Measurements from ENCODE around the gene KCTD11. TPM values are rescaled to one million over a fixed set of nuclear protein-coding genes. Genes with fewer than 3 reads are reported as not detected.
A peak's percentile ranks its signal among the peaks of the same experiment; 100 is the strongest.

KCTD11 gene
- total RNA-seq, 1 donor from 2014 or later, result 8.0 TPM

DNA sequence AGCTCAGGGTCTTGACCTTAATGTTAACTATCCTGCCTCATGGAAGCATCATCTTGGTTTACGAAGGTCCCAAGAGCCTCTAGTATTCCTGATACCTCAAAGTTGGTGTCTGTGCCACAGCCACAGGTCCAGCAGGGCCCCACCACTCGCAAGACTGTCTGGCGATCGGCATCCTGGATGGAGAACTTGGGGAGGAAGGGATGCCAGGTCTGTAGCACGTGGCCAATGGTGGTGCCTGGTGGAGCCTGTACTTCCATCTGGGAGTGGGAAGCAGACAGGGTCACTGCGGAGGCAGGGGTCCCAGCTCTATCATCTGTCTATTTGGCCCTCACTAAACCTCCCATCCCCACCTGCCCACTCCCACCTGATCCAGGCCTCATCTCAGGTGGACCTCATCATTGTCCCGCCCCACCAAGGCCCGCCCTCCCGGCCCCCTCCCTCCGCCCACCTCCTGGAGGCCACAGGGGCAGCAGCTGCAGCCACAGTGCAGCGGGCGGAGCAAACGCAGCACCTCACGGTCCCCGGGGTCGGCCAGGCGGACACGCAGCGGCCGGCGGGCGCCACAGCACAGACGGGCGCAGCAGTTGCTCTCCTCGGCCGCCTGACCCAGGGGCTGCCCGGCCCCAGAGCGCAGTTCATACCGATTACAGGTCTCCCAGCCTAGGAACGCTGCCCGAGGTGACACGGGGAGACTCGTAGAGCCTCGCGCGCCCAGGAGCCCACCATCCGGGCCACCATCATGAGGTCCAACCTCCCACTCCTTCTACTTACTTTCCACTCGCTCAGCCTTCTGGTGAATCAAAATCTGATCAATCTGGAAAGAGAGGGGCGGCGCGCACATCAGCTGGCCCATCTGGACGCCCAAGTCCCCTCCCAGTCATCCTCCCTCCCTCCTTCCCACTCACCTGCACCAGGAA lies 41.0 kb downstream of the KCTD11 start:
- Mint-ChIP-seq H3K9me3 (no peaks in the 10 kb centered on the region), H3K4me3 (ENCODE audit: low read depth) (peak overlapping the region; percentile 94), H3K36me3 (ENCODE audit: low read depth) (peaks cover 25% of the 10 kb centered on the region), H3K4me1 (ENCODE audit: low read depth) (peaks cover 15% of the 10 kb centered on the region), H3K27ac (no peak overlapping the region), H3K27me3 (ENCODE audit: low read depth) (no peaks in the 10 kb centered on the region)
- intact Hi-C loops (cut with micrococcal nuclease), result loop anchor here (5.0 kb wide), 1 partner anchor 41 kb away; the partner anchor contains the start of gene KCTD11
- DNase-seq (ENCODE audit: low spot score), result no peak

DNA sequence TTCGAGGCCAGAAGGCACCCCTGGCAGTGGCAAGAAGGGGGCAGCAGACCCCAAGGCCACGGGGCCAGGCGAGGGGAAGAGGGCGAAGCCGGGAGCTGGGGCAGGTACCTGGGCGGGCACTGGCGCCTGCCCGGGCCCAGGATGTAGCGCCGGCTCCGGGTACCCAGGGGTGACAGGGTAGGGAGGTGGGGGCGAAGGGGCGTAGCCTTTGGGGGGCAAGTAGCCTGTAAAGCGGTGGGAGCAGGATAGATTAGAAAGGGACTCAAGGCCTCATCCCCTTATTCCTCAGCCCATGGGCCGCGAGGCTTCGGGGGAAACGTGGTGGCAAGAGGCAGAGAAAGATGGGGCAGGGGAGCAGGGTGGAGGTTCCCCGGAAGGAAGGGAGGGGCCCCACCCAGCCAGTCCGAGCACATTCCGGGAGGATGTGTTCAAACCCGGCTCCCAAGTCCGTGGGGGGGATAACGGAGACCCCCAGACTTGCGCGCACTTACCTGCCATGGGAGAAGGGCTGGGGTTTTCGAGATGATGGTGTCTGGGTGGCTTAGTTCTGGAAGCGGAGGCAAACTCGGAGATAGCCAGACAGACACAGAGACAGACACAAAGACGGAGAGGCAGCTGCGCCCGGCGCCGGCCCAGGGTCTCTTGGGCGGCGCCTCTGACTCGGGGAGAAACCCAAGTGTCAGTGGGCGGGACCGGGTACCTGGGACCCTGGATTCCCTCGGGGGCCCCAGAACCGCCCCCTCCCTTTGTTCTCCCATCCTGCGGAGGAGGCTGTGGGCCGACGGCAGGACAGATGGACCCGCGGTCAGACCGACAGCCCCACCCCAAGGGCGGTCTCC lies 41.9 kb downstream of the KCTD11 start:
- DNase-seq (ENCODE audit: low spot score), result peak; percentile 28
- H3K4me1 Mint-ChIP-seq (ENCODE audit: low read depth), result peaks cover 15% of the 10 kb centered on the region
- H3K27ac Mint-ChIP-seq, result peak overlapping the region; percentile 83
- no peaks in the 10 kb centered on the region for H3K27me3 Mint-ChIP-seq (ENCODE audit: low read depth)
- peaks cover 25% of the 10 kb centered on the region for H3K36me3 Mint-ChIP-seq (ENCODE audit: low read depth)
- H3K9me3 Mint-ChIP-seq, result no peaks in the 10 kb centered on the region
- H3K4me3 Mint-ChIP-seq (ENCODE audit: low read depth), result peak overlapping the region; percentile 94
- intact Hi-C loops (cut with micrococcal nuclease), result loop anchor here (1.0 to 5.0 kb wide), 2 partner anchors 10 to 42 kb away; partner anchors contain the start of genes KCTD11 and TMEM256

DNA sequence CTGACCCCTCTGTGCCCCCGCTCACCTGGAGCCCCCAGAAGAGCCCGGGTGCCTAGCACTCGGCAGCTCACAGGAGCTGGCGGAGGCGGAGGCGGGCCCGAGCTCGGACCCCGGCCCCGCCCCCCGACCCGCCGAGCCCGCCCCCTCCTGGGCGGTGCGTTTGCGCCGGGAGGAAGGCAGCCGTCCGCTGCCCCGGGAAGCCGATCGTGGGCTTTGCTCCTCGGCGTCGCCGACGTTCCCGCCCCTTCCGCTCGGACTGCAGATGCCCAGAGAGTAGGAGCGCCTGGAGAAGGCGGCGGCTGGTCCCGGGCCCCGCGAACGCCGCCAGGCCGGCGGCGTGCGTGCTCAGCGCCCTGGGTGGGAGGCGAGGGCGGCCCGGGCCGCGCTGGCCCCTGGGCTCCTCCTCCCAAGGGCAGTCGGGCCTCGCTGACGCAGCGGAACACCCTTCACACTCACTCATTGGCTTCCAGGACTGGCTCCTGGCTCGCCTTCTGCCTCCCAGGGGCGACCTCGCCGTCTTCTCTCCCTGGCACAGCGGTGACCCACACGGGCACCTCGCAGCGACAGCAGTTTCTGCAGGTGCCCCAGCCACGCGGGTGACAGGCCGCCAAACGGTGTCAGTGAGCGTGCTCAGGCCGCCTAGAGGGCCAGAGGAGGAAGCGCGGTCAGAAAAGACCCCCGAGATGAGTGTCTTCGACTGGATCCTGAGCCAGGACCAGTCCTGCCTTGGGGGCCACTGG lies 42.7 kb downstream of the KCTD11 start, which contains the start of gene PLSCR3:
Gene PLSCR3 (minus strand): TSS at position 74 of the 740 bp plus-strand sequence. CDS start 415 bp downstream, outside the sequence.
- peaks cover 25% of the 10 kb centered on the region for H3K36me3 Mint-ChIP-seq (ENCODE audit: low read depth)
- intact Hi-C loops (cut with micrococcal nuclease), result loop anchor here (1.0 to 5.0 kb wide), 2 partner anchors 10 to 42 kb away; partner anchors contain the start of genes KCTD11 and TMEM256

DNA sequence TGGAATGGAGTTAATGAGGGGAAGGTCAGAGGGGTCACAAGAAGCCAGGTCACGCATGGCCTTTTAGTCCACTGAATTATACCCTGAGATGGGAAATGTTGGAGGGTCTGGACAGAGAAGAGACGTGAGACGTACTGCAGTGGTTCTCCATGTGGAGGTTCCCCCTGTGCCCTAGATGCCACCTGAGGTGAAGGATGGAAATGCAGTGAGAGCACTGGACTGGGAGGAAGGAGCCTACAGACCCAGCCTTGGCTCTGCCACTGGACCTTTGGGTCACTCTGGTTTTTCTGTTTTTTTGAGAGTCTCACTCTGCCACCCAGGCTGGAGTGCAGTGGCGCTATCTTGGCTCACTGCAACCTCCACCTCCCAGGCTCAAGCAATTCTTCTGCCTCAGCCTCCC lies 44.2 kb downstream of the KCTD11 start:
- no peaks in the 10 kb centered on the region for H3K9me3 Mint-ChIP-seq
- DNase-seq (ENCODE audit: low spot score), result no peak
- H3K27me3 Mint-ChIP-seq (ENCODE audit: low read depth), result no peaks in the 10 kb centered on the region
- peak overlapping the region; percentile 3 for H3K4me3 Mint-ChIP-seq (ENCODE audit: low read depth)
- intact Hi-C loops (cut with micrococcal nuclease), result no loop called here
- H3K27ac Mint-ChIP-seq, result no peak overlapping the region
- peaks cover 15% of the 10 kb centered on the region for H3K4me1 Mint-ChIP-seq (ENCODE audit: low read depth)
- H3K36me3 Mint-ChIP-seq (ENCODE audit: low read depth), result peaks cover 16% of the 10 kb centered on the region

More for the DNA sequence above, 42.7 kb downstream of the KCTD11 start, which contains the start of gene PLSCR3:
- Mint-ChIP-seq H3K4me1 (ENCODE audit: low read depth) (peaks cover 15% of the 10 kb centered on the region), H3K27me3 (ENCODE audit: low read depth) (no peaks in the 10 kb centered on the region), H3K27ac (peak within 1 kb of the TSS; percentile 91), H3K4me3 (ENCODE audit: low read depth) (peak within 1 kb of the TSS; percentile 94), H3K9me3 (no peaks in the 10 kb centered on the region)
- peak; percentile 80 for DNase-seq (ENCODE audit: low spot score)

DNA sequence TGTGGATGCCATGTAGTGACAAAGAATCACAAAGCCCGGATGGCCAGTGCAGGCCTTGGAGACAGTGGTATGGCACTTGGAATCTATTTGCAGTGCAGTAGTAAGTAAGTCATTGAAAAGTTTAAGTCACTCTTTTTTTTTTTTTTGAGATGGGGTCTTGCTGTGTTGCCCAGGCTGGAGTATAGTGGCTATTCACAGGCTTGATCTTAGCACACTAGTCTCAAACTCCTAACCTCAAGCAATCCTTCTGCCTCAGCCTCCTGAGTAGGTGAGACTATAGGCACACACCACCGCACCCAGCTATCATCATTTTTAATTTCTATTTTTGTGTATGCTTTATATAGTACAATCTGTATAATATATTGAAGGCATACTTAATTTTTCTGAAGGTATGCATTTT lies 46.6 kb downstream of the KCTD11 start:
- intact Hi-C loops (cut with micrococcal nuclease), result no loop called here
- no peak overlapping the region for H3K4me3 Mint-ChIP-seq (ENCODE audit: low read depth)
- peaks cover 4% of the 10 kb centered on the region for H3K36me3 Mint-ChIP-seq (ENCODE audit: low read depth)

DNA sequence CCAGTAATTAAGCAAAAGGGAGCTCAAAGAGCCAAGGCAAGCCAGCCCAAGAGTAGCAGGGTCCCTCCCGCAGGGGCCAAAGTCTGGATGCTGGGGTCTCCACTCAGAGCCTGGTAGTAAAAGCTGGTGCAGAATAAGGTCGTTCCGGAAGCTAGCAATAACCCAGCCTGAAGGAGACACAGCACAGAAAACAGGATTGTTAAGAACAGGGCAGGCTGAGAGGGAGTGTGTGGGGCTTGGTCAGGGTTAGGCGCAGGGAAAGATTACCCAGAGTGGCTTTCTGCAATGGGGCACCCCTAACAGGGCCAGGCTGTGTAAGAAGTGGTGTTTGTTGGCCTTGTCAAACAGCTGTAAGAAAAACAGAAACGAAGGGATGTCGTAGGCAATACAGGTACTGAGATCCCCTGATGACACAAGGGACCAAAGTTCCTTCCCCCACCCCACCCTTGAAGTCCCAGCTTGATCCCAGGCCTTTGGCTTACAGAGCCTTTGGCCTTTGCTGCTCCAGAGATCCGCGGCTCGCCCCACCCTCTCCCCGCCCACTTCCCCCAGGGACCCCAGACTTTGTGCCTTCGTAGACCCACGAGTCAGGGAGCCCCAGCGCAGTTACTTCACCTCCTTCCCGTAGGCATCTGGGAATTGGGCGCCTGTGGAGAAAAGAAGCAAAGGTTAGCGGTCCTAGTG lies 51.2 kb downstream of the KCTD11 start:
- peaks cover 4% of the 10 kb centered on the region for H3K36me3 Mint-ChIP-seq (ENCODE audit: low read depth)
- no peak for DNase-seq (ENCODE audit: low spot score)
- intact Hi-C loops (cut with micrococcal nuclease), result loop anchor here (5.0 kb wide), 1 partner anchor 169 kb away; no protein-coding TSS in a partner anchor

More for the DNA sequence above, 46.6 kb downstream of the KCTD11 start:
- Mint-ChIP-seq H3K27me3 (ENCODE audit: low read depth) (no peaks in the 10 kb centered on the region), H3K27ac (no peak overlapping the region), H3K9me3 (no peaks in the 10 kb centered on the region), H3K4me1 (ENCODE audit: low read depth) (peaks cover 12% of the 10 kb centered on the region)
- DNase-seq (ENCODE audit: low spot score), result no peak

DNA sequence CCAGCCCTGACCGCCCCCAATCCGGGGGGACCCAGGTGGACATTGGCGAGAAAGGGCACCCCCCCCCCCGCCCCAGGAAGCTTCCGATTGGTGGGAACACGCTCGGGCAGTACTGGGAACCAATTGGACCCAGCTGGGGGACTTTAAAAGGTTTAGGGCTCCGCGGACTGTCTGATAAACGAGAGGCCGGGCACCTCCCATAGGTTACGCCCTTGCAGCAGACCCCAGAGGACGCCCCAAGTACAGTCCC lies 51.7 kb downstream of the KCTD11 start:
- Mint-ChIP-seq H3K4me1 (ENCODE audit: low read depth) (peaks cover 11% of the 10 kb centered on the region), H3K27me3 (ENCODE audit: low read depth) (peaks cover 11% of the 10 kb centered on the region), H3K36me3 (ENCODE audit: low read depth) (peaks cover 4% of the 10 kb centered on the region), H3K27ac (peak overlapping the region; percentile 92), H3K4me3 (ENCODE audit: low read depth) (peak overlapping the region; percentile 87), H3K9me3 (no peaks in the 10 kb centered on the region)
- DNase-seq (ENCODE audit: low spot score), result no peak
- intact Hi-C loops (cut with micrococcal nuclease), result loop anchor here (5.0 kb wide), 1 partner anchor 169 kb away; no protein-coding TSS in a partner anchor

More for the DNA sequence above, 51.2 kb downstream of the KCTD11 start:
- H3K4me1 Mint-ChIP-seq (ENCODE audit: low read depth), result peaks cover 11% of the 10 kb centered on the region
- peaks cover 11% of the 10 kb centered on the region for H3K27me3 Mint-ChIP-seq (ENCODE audit: low read depth)
- peak overlapping the region; percentile 87 for H3K4me3 Mint-ChIP-seq (ENCODE audit: low read depth)
- H3K9me3 Mint-ChIP-seq, result no peaks in the 10 kb centered on the region
- peak overlapping the region; percentile 92 for H3K27ac Mint-ChIP-seq

DNA sequence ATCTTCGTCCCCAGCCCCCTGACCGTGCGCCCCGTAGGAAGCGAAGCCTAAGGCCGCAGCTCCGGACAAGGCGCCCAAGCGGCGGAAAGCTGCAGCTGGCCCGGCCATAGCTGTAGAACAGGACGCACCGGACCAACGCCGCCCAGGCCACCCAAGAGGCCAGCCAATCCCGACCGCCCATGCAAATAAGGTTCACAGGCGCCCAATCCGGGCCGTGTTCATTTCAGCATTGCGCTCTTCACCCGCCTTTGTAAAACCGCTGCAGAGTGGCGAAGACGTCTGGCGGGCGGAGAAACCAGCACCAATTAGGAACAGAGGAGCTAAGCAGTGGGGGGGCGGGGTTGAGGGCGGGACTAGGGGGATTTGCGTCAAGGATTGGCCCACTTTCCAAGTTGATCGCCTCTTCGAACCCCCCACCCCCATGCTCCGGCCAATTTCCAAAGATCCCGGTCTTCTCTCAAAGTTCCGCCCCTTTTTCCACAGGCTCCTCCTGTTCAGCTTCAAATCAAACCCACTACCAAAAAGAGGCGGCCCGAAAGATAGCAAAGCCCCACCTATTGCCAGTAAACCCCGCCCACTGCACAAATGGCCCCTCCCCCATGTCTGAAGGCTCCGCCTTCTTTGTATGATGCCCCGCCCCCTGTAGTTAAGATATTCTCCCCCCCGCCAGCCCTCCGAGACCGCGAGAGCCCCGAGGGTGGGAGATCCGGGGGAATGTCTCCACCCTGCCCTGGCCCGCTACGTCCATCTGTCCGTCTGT lies 52.2 kb downstream of the KCTD11 start, which contains the start of gene TMEM256:
Gene TMEM256 (minus strand): TSS at position 121 of the 760 bp plus-strand sequence. CDS start 13 bp downstream, at position 108.
- peak; percentile 95 for DNase-seq (ENCODE audit: low spot score)
- Mint-ChIP-seq H3K27ac (peak within 1 kb of the TSS; percentile 92), H3K4me1 (ENCODE audit: low read depth) (peaks cover 11% of the 10 kb centered on the region), H3K4me3 (ENCODE audit: low read depth) (peak within 1 kb of the TSS; percentile 87), H3K9me3 (no peaks in the 10 kb centered on the region), H3K27me3 (ENCODE audit: low read depth) (peaks cover 13% of the 10 kb centered on the region), H3K36me3 (ENCODE audit: low read depth) (peaks cover 4% of the 10 kb centered on the region)
- intact Hi-C loops (cut with micrococcal nuclease), result loop anchor here (1.0 to 5.0 kb wide), 4 partner anchors 10 to 168 kb away; partner anchors contain the start of genes PLSCR3, POLR2A and TMEM102

Other genes starting within 250 kb of the KCTD11 start
- gene ASGR2, start 237.3 kb upstream of the KCTD11 start, total RNA-seq, result not detected in 2 replicates
- 1.7 and 1.8 TPM in 2 replicates for gene ASGR1, start 172.8 kb upstream of the KCTD11 start, total RNA-seq
- 10.5 and 10.6 TPM in 2 replicates for gene DLG4, start 132.3 kb upstream of the KCTD11 start, total RNA-seq
- 492 and 503 TPM in 2 replicates for gene ACADVL, start 132.2 kb upstream of the KCTD11 start, total RNA-seq
- gene DVL2, start 117.6 kb upstream of the KCTD11 start, total RNA-seq, result 69.7 and 73.1 TPM in 2 replicates
- 43.4 and 47.8 TPM in 2 replicates for gene PHF23, start 112.7 kb upstream of the KCTD11 start, total RNA-seq
- gene GABARAP, start 109.7 kb upstream of the KCTD11 start, total RNA-seq, result 145 and 147 TPM in 2 replicates
- 170 and 181 TPM in 2 replicates for gene CTDNEP1, start 100.4 kb upstream of the KCTD11 start, total RNA-seq
- 64.8 and 65.3 TPM in 2 replicates for gene ELP5, start 99.9 kb upstream of the KCTD11 start, total RNA-seq
- 0.21 and 0.41 TPM in 2 replicates for gene CLDN7, start 89.7 kb upstream of the KCTD11 start, total RNA-seq
- gene SLC2A4, start 70.4 kb upstream of the KCTD11 start, total RNA-seq, result 0.14 and 0.25 TPM in 2 replicates
- gene YBX2, start 57.5 kb upstream of the KCTD11 start, total RNA-seq, result 0.43 and 0.51 TPM in 2 replicates
- 1,189 and 1,199 TPM in 2 replicates for gene EIF5A, start 44.5 kb upstream of the KCTD11 start, total RNA-seq
- 57.6 and 64.9 TPM in 2 replicates for gene GPS2, start 36.8 kb upstream of the KCTD11 start, total RNA-seq
- gene NEURL4, start 22.8 kb upstream of the KCTD11 start, total RNA-seq, result 45.7 and 47.7 TPM in 2 replicates
- 361 and 382 TPM in 2 replicates for gene ACAP1, start 15.6 kb upstream of the KCTD11 start, total RNA-seq
- 0.25 TPM in 1 of 2 replicates, not detected in the other for gene TMEM95, start 3.0 kb downstream of the KCTD11 start, total RNA-seq
- gene TNK1, start 28.9 kb downstream of the KCTD11 start, total RNA-seq, result 4.0 and 5.2 TPM in 2 replicates
- gene PLSCR3, start 42.4 kb downstream of the KCTD11 start, total RNA-seq, result 75.4 and 76.2 TPM in 2 replicates
- gene TMEM256, start 51.9 kb downstream of the KCTD11 start, total RNA-seq, result 67.3 and 67.7 TPM in 2 replicates
- 3.9 and 4.2 TPM in 2 replicates for gene NLGN2, start 55.7 kb downstream of the KCTD11 start, total RNA-seq
- not detected in 2 replicates for gene SPEM1, start 68.2 kb downstream of the KCTD11 start, total RNA-seq
- not detected in 2 replicates for gene SPEM2, start 73.5 kb downstream of the KCTD11 start, total RNA-seq
- not detected in 2 replicates for gene SPEM3, start 76.7 kb downstream of the KCTD11 start, total RNA-seq
- 13.4 and 14.8 TPM in 2 replicates for gene TMEM102, start 83.3 kb downstream of the KCTD11 start, total RNA-seq
- gene FGF11, start 87.3 kb downstream of the KCTD11 start, total RNA-seq, result 4.8 and 6.1 TPM in 2 replicates
- gene CHRNB1, start 92.9 kb downstream of the KCTD11 start, total RNA-seq, result 6.6 and 6.9 TPM in 2 replicates
- gene ZBTB4, start 127.5 kb downstream of the KCTD11 start, total RNA-seq, result 20.2 and 20.3 TPM in 2 replicates
- not detected in 2 replicates for gene SLC35G6, start 129.3 kb downstream of the KCTD11 start, total RNA-seq
- gene POLR2A, start 132.2 kb downstream of the KCTD11 start, total RNA-seq, result 247 and 261 TPM in 2 replicates
- 31.8 and 36.0 TPM in 2 replicates for gene TNFSF12, start 196.9 kb downstream of the KCTD11 start, total RNA-seq
- 2.9 and 3.5 TPM in 2 replicates for gene TNFSF13, start 206.6 kb downstream of the KCTD11 start, total RNA-seq
- gene SENP3, start 209.8 kb downstream of the KCTD11 start, total RNA-seq, result 64.9 and 69.6 TPM in 2 replicates
- gene CD68, start 227.5 kb downstream of the KCTD11 start, total RNA-seq, result 9.6 and 10.1 TPM in 2 replicates
- gene MPDU1, start 231.7 kb downstream of the KCTD11 start, total RNA-seq, result 98.6 and 106 TPM in 2 replicates
- 0.21 and 0.60 TPM in 2 replicates for gene SOX15, start 237.9 kb downstream of the KCTD11 start, total RNA-seq

Data from activated T-helper 2 cell treated with anti-CD3 and anti-CD28 coated beads, Interferon-gamma antibody, Interleukin-2, Interleukin-4, amounts not matched to agents 10 μg/mL and 5 μg/mL and 100 μg/mL, durations not matched to agents 14 hours and 24 hours and 36 hours (primary cell).